Thymus (tissue), 11 donors: ENCODE data around the gene TSPAN33. TPM values are rescaled to one million over a fixed set of nuclear protein-coding genes. Genes with fewer than 3 reads are reported as not detected.

Source experiments
- DNase-seq, 9 donors: peaks; one replicate each; pipeline ENCODE4 v3.0.0-alpha.2; 2013; ENCODE audit warnings: low spot score in 9 of 9, low read depth in 6 of 9, missing footprints in 1 of 9
- H3K27ac ChIP-seq, 2 donors: one replicate each; pipeline ENCODE4 v1.5.1; 2013; ENCODE audit warnings: control low read depth in 1 of 2, low read depth in 1 of 2, low read length in 1 of 2, mild to moderate bottlenecking in 1 of 2, moderate library complexity in 1 of 2
- H3K27me3 ChIP-seq, 2 donors: one replicate each; pipeline ENCODE4 v1.5.1; 2013; ENCODE audit warnings: low read length in 1 of 2; ENCODE audit not compliant: control insufficient read depth in 2 of 2, insufficient read depth in 1 of 2
- H3K36me3 ChIP-seq, 2 donors: one replicate each; pipeline ENCODE4 v1.5.1; 2013; ENCODE audit warnings: low read length in 1 of 2, mild to moderate bottlenecking in 1 of 2, moderate library complexity in 1 of 2; ENCODE audit not compliant: control insufficient read depth in 2 of 2, insufficient read depth in 2 of 2
- H3K4me1 ChIP-seq, 2 donors: one replicate each; pipeline ENCODE4 v1.5.1; 2013; ENCODE audit warnings: low read length in 2 of 2; ENCODE audit not compliant: control insufficient read depth in 2 of 2, insufficient read depth in 2 of 2
- H3K4me3 ChIP-seq, 2 donors: one replicate each; pipeline ENCODE4 v1.5.1; 2013; ENCODE audit warnings: low read length in 2 of 2, control low read depth in 1 of 2, mild to moderate bottlenecking in 1 of 2
- H3K9me3 ChIP-seq, 2 donors: one replicate each; pipeline ENCODE4 v1.5.1; 2013; ENCODE audit warnings: low read length in 1 of 2, mild to moderate bottlenecking in 1 of 2; ENCODE audit not compliant: control insufficient read depth in 2 of 2, insufficient read depth in 1 of 2
- WGBS: extraction: QIAGEN DNeasy Blood & Tissue Kit; methylation state at CpG from one replicate; pipeline ENCODE4 v1.1.7; 2013; 5-methylcytosine and 5-hydroxymethylcytosine counted together
- polyA plus RNA-seq: library from polyadenylated mRNA; stranded (reverse); fragments of 200-250 nt; gene quantifications from one replicate; pipeline ENCODE4 v1.2.3, GENCODE V29; 2013
- total RNA-seq: library from RNA; stranded (reverse); fragments of 120-200 nt; gene quantifications from one replicate; pipeline ENCODE4 v1.2.4, GENCODE V29; 2013
- donor health status: healthy.

TSPAN33 gene
- total and polyA plus RNA-seq, 2 donors: 23.4 to 29.2 TPM

DNA sequence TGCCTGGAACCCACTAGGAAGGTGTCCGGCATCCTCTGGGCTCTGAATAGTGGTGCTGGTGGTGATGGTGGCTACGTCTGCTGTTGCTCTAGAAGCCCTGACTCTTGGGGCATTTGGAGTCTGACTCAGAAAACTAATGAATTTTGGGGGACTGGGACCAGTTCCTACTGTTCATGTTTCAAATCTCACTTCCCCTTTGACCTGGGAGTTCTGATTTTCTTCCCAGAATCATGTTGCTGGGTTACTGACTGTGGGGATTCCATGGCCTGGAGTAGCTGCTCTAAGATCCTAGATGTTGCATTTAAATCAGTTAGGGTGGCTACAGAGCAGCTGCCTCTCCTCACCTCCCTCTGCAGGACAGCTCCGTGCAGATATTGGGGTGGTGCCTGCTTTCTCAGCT is 3.2 kb downstream of the TSPAN33 start:
- H3K27me3 ChIP-seq: peaks cover 2 to 24% of the 10 kb centered on the region in 2 donors

DNA sequence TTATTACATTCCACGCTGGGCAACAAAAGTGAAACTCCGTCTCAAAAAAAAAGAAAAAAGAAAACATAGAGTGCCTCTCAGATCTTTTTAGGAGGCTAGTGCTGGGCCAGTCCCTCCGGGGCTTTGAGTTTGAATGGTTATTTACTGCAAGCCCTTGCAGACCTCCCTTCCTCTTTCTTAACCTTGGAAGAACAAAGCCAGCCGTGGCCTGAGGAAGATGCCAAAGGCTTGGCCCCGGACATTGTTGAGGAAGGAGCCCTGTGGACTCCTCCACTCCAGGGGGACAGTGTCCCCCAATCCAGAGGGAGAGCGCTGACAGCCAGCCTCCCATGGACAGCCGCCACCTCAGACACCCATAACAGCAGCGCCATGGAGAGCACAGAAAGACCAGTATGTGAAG is 5.0 kb downstream of the TSPAN33 start:
- no peaks in the 10 kb centered on the region for H3K36me3 ChIP-seq
- peaks cover 0 to 9% of the 10 kb centered on the region in 2 donors for H3K4me1 ChIP-seq
- no peaks in the 10 kb centered on the region for H3K9me3 ChIP-seq
- no peak overlapping the region for H3K4me3 ChIP-seq
- no peak for DNase-seq
- peaks cover 0 to 8% of the 10 kb centered on the region in 2 donors for H3K27me3 ChIP-seq
- WGBS: 83% methylated on average over 8 of the region's 8 CpGs
- no peak overlapping the region for H3K27ac ChIP-seq

More for the DNA sequence above, 3.2 kb downstream of the TSPAN33 start:
- DNase-seq: no peak
- H3K9me3 ChIP-seq: no peaks in the 10 kb centered on the region
- WGBS: 91% methylated on average over 3 of the region's 3 CpGs
- no peak overlapping the region for H3K4me3 ChIP-seq
- no peaks in the 10 kb centered on the region for H3K36me3 ChIP-seq
- H3K4me1 ChIP-seq: peaks cover 0 to 17% of the 10 kb centered on the region in 2 donors
- H3K27ac ChIP-seq: no peak overlapping the region

DNA sequence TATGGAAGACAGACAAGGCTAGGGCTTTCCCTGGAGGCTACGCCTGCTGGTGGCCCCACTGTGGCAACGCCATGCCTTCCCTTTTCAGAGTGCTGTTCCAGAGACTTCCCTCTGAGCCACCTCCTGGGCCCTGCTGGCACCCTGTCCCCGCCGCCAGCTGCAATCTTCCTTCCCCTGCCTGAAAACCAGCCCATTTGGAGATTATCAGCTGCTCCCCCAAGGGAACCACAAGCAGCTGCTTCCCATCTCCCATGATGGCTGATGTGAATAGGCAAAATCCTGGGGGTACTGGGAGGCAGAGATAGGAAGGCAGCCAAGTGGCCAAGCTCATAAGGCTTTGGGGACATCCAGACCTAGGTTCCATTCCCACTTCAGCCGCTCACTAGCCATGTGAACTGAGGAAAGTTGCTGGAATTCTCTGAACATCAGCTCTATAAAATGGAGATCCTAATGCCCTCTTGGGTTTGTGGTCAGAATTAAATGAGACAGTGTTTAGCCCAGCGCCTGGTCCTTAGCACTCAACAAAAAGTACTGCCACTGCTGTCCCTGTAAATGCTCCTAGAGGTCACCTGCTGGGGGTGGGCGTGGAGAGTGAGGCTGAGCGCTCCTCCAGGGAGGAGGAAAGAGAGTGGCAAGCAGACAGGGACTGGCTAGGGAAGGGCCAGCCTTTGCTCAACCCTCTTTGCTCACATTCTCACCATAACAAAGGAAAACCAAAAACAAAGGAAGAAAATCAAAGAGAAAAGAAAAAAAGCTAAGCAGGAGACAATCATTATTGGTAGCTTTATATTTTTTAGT is 5.9 kb downstream of the TSPAN33 start:
- 85% methylated on average over 8 of the region's 8 CpGs for WGBS
- peaks cover 0 to 4% of the 10 kb centered on the region in 2 donors for H3K4me1 ChIP-seq
- H3K27ac ChIP-seq: no peak overlapping the region
- H3K9me3 ChIP-seq: no peaks in the 10 kb centered on the region
- H3K27me3 ChIP-seq: peaks cover 0 to 2% of the 10 kb centered on the region in 2 donors
- no peak overlapping the region for H3K4me3 ChIP-seq
- no peak for DNase-seq
- H3K36me3 ChIP-seq: no peaks in the 10 kb centered on the region

DNA sequence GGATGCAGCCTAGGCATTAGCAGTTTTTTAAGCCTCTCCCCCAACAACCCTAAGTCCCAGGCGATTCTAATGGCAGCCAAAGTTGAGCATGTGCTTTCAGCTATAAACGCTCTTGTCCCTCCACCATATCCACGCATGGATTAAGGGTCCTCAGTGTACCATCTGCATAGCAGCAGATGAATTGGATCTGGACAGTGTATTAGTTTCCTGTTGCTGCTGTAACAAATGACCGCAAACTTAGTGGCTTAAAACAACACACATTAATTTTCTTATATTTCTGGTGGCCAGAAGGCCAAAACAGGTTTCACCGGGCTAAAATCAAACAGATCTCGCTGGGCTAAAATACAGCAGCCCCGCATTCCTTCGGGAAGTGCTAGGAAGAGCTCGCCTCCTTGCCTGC is 13.1 kb downstream of the TSPAN33 start:
- H3K9me3 ChIP-seq: no peaks in the 10 kb centered on the region
- 97% methylated on average over 9 of the region's 9 CpGs for WGBS
- DNase-seq: no peak
- no peaks in the 10 kb centered on the region for H3K27me3 ChIP-seq
- H3K4me3 ChIP-seq: no peak overlapping the region
- H3K27ac ChIP-seq: no peak overlapping the region
- H3K36me3 ChIP-seq: peaks cover 0 to 4% of the 10 kb centered on the region in 2 donors
- no peaks in the 10 kb centered on the region for H3K4me1 ChIP-seq

DNA sequence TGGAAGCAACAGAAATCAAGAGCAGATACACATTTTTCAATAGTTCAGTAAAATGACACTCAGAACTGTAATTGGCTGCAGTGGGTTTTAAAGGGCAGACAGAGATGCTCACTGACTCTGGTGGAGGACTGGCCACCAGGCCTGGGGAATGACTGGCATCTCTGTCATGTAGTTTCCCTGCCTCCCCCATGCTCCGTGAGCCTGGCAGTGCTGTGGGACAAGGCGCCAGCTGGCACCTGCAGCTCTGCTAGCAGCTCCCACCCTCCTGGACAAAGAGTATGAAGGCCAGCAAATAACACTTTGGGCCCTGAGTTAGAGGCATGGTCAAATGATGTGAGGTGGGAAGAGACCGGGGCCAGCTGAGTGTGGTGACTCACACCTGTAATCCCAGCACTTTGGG is 15.0 kb downstream of the TSPAN33 start:
- H3K36me3 ChIP-seq: peaks cover 0 to 8% of the 10 kb centered on the region in 2 donors
- no peak overlapping the region for H3K4me3 ChIP-seq
- H3K9me3 ChIP-seq: no peaks in the 10 kb centered on the region
- DNase-seq: no peak
- no peaks in the 10 kb centered on the region for H3K4me1 ChIP-seq
- no peaks in the 10 kb centered on the region for H3K27me3 ChIP-seq
- 97% methylated on average over 3 of the region's 3 CpGs for WGBS
- H3K27ac ChIP-seq: no peak overlapping the region

DNA sequence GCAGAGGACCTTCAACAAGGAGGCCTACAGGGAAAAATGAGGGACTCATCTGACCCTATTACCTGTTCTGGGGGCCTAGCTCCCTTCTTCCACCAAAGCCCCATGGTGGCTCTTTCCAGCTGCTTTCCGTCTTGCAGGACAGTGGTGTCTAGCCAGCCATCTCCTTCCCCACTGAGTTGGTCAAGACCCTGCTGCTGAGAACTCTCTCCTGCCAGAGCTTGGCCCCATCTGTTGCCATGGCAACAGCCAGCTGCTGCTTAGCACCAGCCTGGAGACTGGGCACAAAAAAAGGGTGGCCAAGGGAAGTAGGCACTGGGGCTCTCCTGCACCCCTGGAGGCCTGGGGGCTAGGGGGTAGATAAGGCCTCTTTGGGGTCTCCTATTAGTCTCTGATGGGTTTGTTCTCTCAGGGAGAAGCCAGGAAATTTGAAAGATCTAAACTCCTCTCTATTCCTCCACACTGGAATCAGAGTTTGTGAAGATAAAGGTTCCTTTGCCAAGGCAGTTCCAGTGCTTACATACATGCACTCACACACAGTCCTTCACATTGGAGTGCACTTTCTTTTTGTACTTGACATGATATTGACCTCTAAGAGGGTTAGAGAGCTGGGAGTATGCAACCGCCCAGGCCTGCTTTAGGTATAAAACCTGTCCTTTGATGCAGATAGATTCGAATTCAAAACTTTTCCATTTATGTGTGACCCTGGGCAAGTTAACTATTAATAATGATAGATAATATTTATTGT is 15.8 kb downstream of the TSPAN33 start:
- no peaks in the 10 kb centered on the region for H3K27me3 ChIP-seq
- no peak overlapping the region for H3K4me3 ChIP-seq
- no peaks in the 10 kb centered on the region for H3K9me3 ChIP-seq
- WGBS: 97% methylated on average over 3 of the region's 3 CpGs
- peaks cover 0 to 10% of the 10 kb centered on the region in 2 donors for H3K36me3 ChIP-seq
- H3K27ac ChIP-seq: no peak overlapping the region
- no peaks in the 10 kb centered on the region for H3K4me1 ChIP-seq
- no peak for DNase-seq

DNA sequence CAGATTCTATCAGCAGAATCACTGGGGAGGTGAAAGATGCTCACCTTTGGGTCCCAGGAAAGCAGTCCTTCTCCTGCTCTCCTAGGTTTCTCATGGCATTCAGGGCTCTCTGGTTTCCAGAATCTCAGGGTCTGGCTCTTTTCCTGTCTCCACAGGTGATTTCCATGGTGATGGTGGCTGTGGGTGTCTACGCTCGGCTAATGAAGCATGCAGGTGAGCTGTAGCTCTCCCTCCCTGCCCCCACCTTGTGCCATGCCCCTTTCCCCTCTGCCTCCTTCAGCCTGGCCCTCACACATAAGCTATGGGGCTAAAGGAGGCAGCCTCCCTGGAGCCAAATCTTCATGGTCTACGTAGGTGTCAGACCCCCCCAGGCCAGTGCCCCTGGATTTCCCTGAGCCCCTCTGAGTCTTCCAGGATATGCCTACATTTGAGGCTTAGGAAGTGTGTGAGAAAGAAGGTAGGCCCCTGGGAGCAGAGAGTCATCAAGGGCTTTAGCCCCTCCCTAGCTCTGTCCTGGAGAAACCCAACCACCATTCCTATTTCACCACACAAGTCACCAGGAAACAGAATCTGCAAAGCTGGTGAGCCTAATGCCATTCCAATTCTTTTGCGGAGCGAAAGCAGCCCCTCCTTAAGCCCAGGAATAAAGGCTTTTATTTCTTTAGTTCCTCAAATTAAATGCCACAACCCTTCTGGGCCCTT is 17.2 kb downstream of the TSPAN33 start:
- Histone ChIP-seq H3K36me3 (peaks cover 0 to 10% of the 10 kb centered on the region in 2 donors), H3K4me3 (no peak overlapping the region), H3K27ac (no peak overlapping the region), H3K4me1 (no peaks in the 10 kb centered on the region), H3K9me3 (no peaks in the 10 kb centered on the region), H3K27me3 (no peaks in the 10 kb centered on the region)
- WGBS: 87% methylated on average over 5 of the region's 5 CpGs
- DNase-seq: no peak

DNA sequence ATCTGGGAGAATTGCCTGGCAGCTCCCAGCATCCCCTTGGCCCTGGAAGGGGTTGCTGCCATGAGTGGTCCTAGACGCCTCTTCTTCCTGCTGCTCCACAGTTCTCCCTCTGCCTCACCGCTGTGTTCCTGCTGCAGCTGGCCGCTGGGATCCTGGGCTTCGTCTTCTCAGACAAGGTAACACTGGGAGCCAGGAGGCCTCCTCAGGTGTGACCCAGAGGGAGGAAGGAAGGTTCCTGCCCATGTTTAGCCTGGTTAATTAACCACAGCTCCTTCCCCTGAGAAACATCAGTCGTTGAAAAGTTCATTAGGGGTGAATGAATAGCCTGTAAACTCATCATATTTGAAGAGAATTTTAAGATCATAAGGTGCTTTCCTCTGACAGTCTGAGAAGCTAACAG is 18.2 kb downstream of the TSPAN33 start:
- peaks cover 0 to 10% of the 10 kb centered on the region in 2 donors for H3K36me3 ChIP-seq
- no peaks in the 10 kb centered on the region for H3K4me1 ChIP-seq
- H3K4me3 ChIP-seq: no peak overlapping the region
- H3K27me3 ChIP-seq: no peaks in the 10 kb centered on the region
- H3K9me3 ChIP-seq: no peaks in the 10 kb centered on the region
- no peak overlapping the region for H3K27ac ChIP-seq
- 78% methylated on average over 5 of the region's 5 CpGs for WGBS
- no peak for DNase-seq
